HUDEP-2 (cell line): Measurements from ENCODE around the gene AGFG2.

Experiments used
- DNase-seq, 76 experiments: peaks; one replicate each; lab custom pipeline; 2025; ENCODE audit not compliant: unreplicated experiment in 76 of 76; lab: John Stamatoyannopoulos, UW

AGFG2 gene

GRCh38 chr7:100583132-100584053, 44.4 kb downstream of the AGFG2 start:
- DNase-seq, result peak in 36 of 76 experiments; percentile 2 to 44 (median 22)

- DNase-seq, result no peak
These were observed 45.2 kb downstream of the AGFG2 start for GRCh38 chr7:100584054-100584682.

GRCh38 chr7:100584683-100585510, 45.9 kb downstream of the AGFG2 start:
- DNase-seq, result peak in 3 of 76 experiments; percentile 10 to 20 (median 14)

GRCh38 chr7:100585511-100586265, 46.7 kb downstream of the AGFG2 start, which contains the start of gene LRCH4:
Gene LRCH4, minus strand, starts transcription at chr7:100586129. Its CDS starts 29 bp downstream, at chr7:100586100.
- peak in 31 of 76 experiments; percentile 3 to 69 (median 48) for DNase-seq

GRCh38 chr7:100586266-100587025, 47.4 kb downstream of the AGFG2 start, which contains the start of gene FBXO24:
Gene FBXO24, plus strand, starts transcription at chr7:100586328. Its CDS starts 298 bp downstream, at chr7:100586626.
- DNase-seq, result peak; percentile 60 to 100 (median 99)

GRCh38 chr7:100588438-100588837, 49.4 kb downstream of the AGFG2 start:
- peak in 11 of 76 experiments; percentile 11 to 48 (median 24) for DNase-seq

GRCh38 chr7:100589341-100589947, 50.4 kb downstream of the AGFG2 start:
- DNase-seq, result no peak

- no peak for DNase-seq
These were observed 51.2 kb downstream of the AGFG2 start for GRCh38 chr7:100590077-100590737.

GRCh38 chr7:100591596-100591995, 52.6 kb downstream of the AGFG2 start:
- no peak for DNase-seq

- DNase-seq, result no peak
These were observed 56.2 kb downstream of the AGFG2 start for GRCh38 chr7:100595188-100595587.

GRCh38 chr7:100598425-100598824, 59.4 kb downstream of the AGFG2 start:
- no peak for DNase-seq

- DNase-seq, result peak in 24 of 76 experiments; percentile 3 to 45 (median 26)
These were observed 61.1 kb downstream of the AGFG2 start for GRCh38 chr7:100599911-100600729.

- no peak for DNase-seq
These were observed 61.7 kb downstream of the AGFG2 start for GRCh38 chr7:100600730-100601038.

GRCh38 chr7:100602889-100603725, 64.1 kb downstream of the AGFG2 start:
- DNase-seq, result no peak

GRCh38 chr7:100603726-100604027, 64.7 kb downstream of the AGFG2 start:
- no peak for DNase-seq

- peak in 64 of 76 experiments; percentile 19 to 80 (median 62) for DNase-seq
These were observed 65.3 kb downstream of the AGFG2 start for GRCh38 chr7:100604028-100604975.
